ENCODE data around the gene ARFGEF2.
"Not testable (repeated sequence)": the region's sequence is repeated elsewhere in the genome, so short reads cannot be mapped to it uniquely, and the experiment has no call there.

Gene ARFGEF2

DNA sequence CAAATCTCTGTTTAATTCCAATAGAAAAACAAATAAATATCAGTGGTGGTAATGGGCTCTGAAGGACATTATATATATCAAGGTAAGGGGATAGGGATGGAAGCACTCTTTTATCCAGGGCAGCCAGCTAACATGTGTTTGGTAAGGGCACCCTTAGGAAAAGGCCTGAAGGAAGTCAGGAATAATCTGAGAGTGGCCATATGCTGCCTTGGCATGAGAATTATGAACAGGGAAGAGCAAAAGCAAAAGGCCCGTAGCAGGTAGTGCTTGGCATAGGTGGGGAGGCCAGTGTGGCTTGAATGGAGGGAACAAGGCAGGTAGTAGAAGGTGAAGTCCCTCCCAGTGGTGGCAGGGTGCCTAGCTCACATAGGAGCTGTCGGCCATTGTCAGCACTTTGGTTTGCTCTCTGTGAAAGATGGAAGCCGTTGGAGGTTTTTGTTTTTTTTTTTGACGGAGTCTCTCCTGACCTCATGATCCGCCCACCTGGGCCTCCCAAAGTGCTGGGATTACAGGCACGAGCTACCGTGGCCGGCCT is 85.0 kb downstream of the ARFGEF2 start:
- DNase-seq: no peak

DNA sequence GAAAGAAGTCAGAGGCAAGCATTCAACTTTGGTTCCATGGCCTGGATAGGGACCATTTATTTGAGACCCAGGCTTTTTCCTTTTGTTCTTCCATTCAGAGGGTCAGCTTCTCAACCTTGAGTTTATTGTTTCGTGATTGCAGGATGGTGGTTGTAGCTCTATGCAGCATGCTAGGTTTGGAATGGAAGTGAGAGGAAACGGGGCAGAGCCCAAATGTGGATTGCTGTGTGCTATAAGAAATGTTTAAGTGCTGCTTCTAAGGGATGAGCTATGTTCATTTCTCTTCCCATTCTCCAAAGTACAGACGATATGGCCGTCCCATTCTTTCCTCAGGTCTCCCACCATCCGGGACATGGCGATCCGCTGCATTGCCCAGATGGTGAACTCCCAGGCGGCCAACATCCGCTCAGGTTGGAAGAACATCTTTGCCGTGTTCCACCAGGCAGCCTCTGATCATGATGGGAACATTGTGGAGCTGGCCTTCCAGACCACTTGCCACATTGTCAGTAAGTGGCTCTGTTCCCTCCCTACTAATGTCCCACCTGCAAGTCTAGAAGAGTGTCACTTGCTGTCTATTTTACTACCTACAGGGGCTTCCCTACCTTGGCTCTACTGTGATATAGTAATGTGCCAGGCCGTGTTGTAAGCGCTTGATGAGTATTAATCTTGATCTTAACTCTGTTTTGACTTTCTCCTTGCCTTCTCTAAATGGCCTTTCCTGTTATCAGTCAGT is 88.6 kb downstream of the ARFGEF2 start:
- no peak for DNase-seq

DNA sequence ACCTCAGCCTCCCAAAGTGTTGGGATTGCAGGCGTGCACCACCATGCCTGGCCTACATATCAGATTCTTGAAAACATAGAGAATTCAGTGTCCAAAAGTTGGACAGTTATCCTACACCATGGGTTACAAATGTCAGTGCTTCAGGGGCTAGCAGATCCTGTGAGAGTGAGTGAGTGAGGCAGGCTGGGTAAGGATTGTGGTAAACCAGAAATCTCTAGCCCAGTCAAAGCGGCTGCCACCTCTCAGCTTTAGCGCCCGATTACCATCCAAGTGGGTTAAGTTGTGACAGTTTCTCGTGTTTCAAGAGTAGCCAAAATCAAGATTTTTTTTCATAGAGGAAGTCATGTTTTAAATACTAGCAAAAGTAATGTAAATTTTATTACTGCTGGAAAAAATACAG is 102.7 kb downstream of the ARFGEF2 start:
- DNase-seq: no peak

- not testable (repeated sequence) for DNase-seq
Measured at GRCh38 chr20:49028177-49028576, 106.7 kb downstream of the ARFGEF2 start.

DNA sequence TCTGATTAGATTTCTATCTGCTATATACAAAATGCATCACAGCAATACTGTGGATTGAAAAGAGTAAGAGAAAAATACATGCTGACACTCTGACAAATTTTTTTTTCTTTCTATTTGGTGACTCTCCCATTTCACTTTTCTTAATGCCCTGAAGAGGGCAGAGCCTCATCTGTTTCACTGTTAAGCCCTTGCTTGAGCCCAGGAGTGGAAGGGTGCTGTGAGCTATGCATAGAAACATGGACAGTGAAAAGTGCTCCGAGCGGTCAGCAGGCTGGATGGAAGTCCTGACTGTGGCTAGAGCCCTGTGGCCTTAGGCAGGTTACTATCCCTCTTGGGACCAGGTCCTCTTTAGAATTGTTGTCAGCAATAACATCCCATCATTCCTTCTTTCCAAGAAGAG is 107.2 kb downstream of the ARFGEF2 start:
- no peak for DNase-seq

GRCh38 chr20:49029203-49029602 is 107.7 kb downstream of the ARFGEF2 start:
- no peak for DNase-seq

GRCh38 chr20:49030954-49031619 is 109.6 kb downstream of the ARFGEF2 start:
- DNase-seq: no peak

DNA sequence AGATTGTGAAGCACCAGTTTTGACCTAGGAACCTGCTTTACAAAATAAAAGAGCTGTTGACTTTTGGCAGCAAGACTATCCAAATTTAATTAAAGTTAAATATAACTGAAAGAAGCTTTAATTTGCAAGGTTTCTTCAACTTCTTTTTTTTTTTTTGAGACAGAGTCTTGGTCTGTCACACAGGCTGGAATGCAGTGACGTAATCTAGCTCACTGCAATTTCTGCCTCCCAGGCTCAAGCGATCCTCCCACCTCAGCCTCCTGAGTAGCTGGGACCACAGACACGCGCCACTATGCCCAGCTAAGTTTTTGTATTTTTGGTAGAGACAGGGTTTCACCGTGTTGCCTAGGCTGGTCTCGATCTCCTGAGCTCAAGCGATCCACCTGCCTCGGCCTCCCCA is 110.9 kb downstream of the ARFGEF2 start:
- DNase-seq: no peak

DNA sequence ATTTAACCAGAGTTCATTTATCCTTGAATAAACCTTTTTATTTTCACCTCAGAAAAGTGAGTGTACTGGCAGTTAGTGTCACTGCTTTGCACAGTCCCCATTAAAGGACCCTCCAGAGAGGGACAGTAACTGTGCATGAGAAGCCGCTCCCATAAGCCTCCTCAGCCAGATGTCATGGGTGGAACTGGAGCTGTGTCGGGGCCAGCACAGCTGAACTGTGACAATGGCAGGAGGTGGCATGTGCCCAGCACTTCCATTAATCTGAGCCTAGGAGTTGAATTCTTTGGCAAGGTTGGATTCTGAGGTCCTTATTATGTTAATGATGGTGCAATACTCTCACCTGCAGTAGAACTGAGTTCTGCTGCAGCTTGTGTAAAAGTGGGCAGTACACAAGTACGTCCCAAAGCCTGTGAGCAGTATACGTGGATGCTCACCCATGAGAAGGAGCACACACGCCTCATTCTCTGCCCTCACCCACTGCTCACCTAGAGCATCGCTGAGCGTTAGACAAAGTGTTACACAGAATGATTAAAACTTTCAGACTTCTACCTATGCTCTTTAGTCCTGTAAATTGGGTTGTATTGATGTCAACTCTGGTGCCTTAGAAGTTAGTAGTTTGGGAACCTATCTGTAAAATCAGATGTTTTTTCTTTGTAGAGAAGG is 112.7 kb downstream of the ARFGEF2 start:
- no peak for DNase-seq

GRCh38 chr20:49037962-49038387 is 116.5 kb downstream of the ARFGEF2 start:
- peak; percentile 57 for DNase-seq

- DNase-seq: no peak
Measured at GRCh38 chr20:49039854-49040253, 118.3 kb downstream of the ARFGEF2 start.

GRCh38 chr20:49043000-49043399 is 121.5 kb downstream of the ARFGEF2 start:
- DNase-seq: no peak

DNA sequence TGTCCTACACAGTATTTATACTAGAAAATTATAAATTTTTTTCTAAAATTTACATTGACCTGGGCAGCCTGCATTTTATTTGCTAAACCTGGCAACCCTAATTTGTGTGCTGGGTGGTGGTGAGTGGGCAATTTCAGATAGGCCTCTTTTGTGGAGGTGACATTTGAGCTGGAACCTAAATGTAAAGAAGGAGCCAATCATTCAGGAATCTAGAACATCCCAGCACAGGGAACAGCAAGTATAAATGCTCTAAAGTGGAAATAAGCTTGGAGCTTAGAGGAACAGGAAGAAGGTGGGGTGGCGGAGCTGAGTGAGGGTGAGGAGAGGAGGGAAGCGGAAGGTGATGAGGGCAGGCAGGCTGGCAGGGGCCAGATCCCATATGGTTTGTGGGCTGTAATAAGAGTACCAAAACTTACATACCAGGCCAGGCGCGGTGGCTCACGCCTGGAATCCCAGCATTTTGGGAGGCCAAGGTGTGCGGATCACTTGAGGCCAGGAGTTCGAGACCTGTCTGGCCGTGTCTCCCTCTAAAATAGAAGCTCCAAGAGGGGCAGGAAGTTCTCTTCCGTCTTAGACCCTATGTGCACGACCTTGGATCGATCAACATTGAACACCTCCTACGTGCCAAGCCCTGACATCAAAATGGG is 124.1 kb downstream of the ARFGEF2 start:
- peak; percentile 44 for DNase-seq

- peak; percentile 97 for DNase-seq
Measured at GRCh38 chr20:49046087-49046900, 124.8 kb downstream of the ARFGEF2 start, which contains the start of gene CSE1L. TSS of gene CSE1L (plus strand) at chr20:49046312. CDS start at chr20:49058464, 12,152 bp downstream.

DNA sequence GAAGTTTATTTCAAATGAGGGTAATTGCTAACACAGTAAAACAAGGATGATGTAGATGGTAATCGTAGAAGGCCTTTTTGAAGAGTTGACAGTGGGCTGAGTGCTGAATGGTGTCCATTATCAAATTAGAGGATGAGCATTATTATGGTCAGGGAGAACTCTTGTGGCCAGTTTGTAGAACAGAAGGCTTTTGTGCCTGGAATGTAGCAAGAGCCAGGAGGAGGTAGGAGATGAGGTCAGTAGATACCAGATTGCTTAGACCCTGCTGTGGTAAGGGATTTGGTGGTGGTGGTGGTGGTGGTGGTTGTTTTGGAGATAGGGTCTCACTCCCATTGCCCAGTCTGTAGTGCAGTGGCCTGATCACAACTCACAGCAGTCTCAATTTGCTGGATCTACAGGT is 130.8 kb downstream of the ARFGEF2 start:
- no peak for DNase-seq

DNA sequence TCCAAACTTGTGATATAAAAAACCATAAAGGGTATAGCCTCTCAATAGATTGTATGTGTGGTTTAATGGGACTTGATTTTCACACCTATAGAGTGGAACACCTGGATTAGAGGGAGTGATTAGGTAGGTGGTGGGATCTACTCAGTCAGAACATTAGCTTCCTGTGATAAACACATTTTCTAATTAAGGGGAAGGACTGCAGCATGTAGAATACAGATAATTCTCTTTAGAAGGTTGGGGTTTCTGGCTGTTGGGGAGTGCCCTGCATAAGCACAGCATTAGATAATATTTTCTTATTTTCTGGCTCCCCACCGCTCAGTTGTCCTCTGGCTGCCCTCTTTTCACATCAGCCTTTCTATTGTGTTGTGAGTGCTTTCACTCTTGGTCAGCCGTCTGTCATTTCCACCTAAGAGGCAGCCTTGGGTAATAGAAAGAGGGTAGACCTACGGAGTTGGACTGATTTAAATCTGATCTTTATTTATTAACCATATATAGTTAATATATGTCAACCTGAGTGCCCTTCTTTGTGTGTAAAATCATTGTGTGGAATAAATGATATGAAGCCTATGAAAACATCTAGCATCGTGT is 132.6 kb downstream of the ARFGEF2 start:
- peak; percentile 21 for DNase-seq

DNA sequence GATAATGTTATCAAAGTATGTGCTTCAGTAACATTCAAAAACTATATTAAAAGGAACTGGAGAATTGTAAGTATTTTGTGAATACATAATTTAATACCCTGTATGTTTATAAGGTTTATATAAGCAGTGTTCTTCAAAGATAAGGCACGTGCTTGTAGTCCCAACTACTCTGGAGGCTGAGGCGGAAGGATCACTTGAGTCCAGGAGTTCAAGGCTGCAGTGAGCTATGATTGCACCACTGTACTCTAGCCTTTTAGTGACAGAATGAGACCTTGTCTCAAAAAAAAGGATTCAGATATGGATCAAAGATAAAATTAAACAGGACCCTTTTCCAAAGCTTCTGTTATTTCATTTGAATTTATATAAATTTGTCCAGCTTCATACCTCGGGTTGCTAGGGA is 141.8 kb downstream of the ARFGEF2 start:
- no peak for DNase-seq

GRCh38 chr20:49074521-49074920 is 153.0 kb downstream of the ARFGEF2 start:
- no peak for DNase-seq

DNA sequence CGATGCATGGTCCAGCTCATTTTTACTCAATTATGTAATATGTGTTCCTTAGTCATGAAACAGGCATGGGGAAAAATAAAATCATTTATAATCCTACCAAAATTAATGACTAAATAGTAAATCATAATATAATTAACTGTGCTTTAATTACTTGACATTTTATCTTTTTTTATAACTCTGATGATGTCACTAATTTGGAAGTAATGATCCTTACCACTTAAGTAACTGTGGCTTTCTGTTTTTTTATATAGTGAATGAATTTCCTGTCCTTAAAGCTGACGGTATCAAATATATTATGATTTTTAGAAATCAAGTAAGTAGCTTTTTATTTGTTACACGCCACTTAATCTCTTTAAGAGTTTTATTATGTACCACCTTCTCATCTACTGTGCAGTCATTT is 156.8 kb downstream of the ARFGEF2 start:
- no peak for DNase-seq

GRCh38 chr20:49082295-49082694 is 160.8 kb downstream of the ARFGEF2 start:
- DNase-seq: not testable (repeated sequence)

All from activated CD4-positive, alpha-beta T cell treated with anti-CD3 and anti-CD28 coated beads, Interleukin-2, Interleukin-6, amounts not matched to agents 100 ng/mL and 50 ng/mL, durations not matched to agents 16 hours and 8 hours (primary cell).